ENCODE data around the gene PHC3. TPM values are rescaled to one million over a fixed set of nuclear protein-coding genes. Genes with fewer than 3 reads are reported as not detected.

PHC3 gene
- total RNA-seq, 1 donor from 2014 or later: 84.4 TPM

- DNase-seq: no peak
- no peaks in the 10 kb centered on the region for H3K27me3 ChIP-seq
- intact Hi-C loops (cut with DNase I): no loop called here
Observed at GRCh38 chr3:170222647-170223541, 41.4 kb upstream of the PHC3 start.

GRCh38 chr3:170221924-170222646 lies 40.6 kb upstream of the PHC3 start, which contains the start of gene PRKCI:
PRKCI (plus strand) TSS chr3:170222424; CDS start chr3:170222670, 246 bp downstream.
- Histone ChIP-seq H3K4me1 (peaks cover 3% of the 10 kb centered on the region), H3K36me3 (no peaks in the 10 kb centered on the region), H3K9me3 (no peaks in the 10 kb centered on the region), H3K27ac (peak within 1 kb of the TSS; percentile 97), H3K4me3 (peak within 1 kb of the TSS; percentile 90), H3K27me3 (no peaks in the 10 kb centered on the region)
- intact Hi-C loops (cut with DNase I): no loop called here
- DNase-seq (peak; percentile 97), ATAC-seq (peak; percentile 99)
- no peak for TF ChIP-seq CTCF (IDR thresholded peaks at IDR 0.05)

More at GRCh38 chr3:170222647-170223541, 41.4 kb upstream of the PHC3 start:
- Histone ChIP-seq H3K4me1 (peaks cover 9% of the 10 kb centered on the region), H3K27ac (peak overlapping the region; percentile 97), H3K4me3 (peak overlapping the region; percentile 90), H3K9me3 (no peaks in the 10 kb centered on the region), H3K36me3 (no peaks in the 10 kb centered on the region)
- TF ChIP-seq CTCF (IDR thresholded peaks at IDR 0.05): peak; percentile 20
- peak; percentile 59 for ATAC-seq

DNA sequence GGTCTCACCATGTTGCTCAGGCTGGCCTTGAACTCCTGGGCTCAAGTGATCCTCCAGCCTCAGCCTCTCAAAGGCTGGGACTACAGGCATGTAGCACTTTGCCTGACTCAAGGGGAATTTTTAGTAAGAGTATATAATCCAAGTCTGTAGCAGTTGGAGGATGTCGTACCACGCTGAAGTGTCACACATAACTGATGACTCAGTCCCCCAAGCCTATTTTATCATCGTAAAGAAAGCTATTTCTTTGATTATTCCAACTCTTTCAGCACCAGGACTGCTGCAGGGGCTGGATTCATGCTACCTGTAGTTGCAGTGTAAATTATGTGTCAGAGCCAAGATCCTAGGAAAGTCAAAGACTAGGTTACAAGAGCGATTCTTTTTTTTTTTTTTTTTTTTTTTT lies 39.3 kb upstream of the PHC3 start:
- Histone ChIP-seq H3K36me3 (no peaks in the 10 kb centered on the region), H3K27ac (no peak overlapping the region), H3K4me3 (no peak overlapping the region), H3K27me3 (no peaks in the 10 kb centered on the region), H3K4me1 (peaks cover 3% of the 10 kb centered on the region), H3K9me3 (no peaks in the 10 kb centered on the region)
- no peak for TF ChIP-seq CTCF (IDR thresholded peaks at IDR 0.05)
- DNase-seq (no peak), ATAC-seq (no peak)
- intact Hi-C loops (cut with DNase I): no loop called here

DNA sequence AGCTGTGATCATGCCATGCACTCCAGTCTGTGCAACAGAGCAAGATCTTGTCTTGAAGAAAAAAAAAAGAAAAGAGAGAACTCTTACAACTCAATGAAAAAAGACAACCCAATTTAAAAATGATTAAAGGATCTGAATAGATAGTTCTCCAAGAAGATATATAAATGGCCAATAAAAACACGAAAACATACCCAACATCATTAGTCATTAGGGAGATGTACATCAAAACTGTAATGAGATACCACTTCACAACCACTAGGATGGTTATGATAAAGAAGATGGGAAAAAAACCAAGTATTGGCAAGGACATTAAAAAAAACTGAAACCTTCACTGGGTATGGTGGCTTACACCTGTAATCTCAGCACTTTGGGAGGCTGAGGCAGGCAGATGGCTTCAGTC lies 38.3 kb upstream of the PHC3 start:
- peaks cover 3% of the 10 kb centered on the region for H3K4me1 ChIP-seq
- intact Hi-C loops (cut with DNase I): no loop called here
- no peaks in the 10 kb centered on the region for H3K27me3 ChIP-seq
- DNase-seq: no peak
- H3K36me3 ChIP-seq: no peaks in the 10 kb centered on the region
- H3K4me3 ChIP-seq: no peak overlapping the region
- no peaks in the 10 kb centered on the region for H3K9me3 ChIP-seq
- TF ChIP-seq CTCF (IDR thresholded peaks at IDR 0.05): no peak
- no peak overlapping the region for H3K27ac ChIP-seq
- ATAC-seq: no peak

GRCh38 chr3:170211668-170212067 lies 30.1 kb upstream of the PHC3 start:
- ATAC-seq: no peak
- no peaks in the 10 kb centered on the region for H3K27me3 ChIP-seq
- no peaks in the 10 kb centered on the region for H3K9me3 ChIP-seq
- H3K27ac ChIP-seq: no peak overlapping the region
- H3K4me3 ChIP-seq: no peak overlapping the region
- no peak for TF ChIP-seq CTCF (IDR thresholded peaks at IDR 0.05)
- H3K36me3 ChIP-seq: no peaks in the 10 kb centered on the region
- no peak for DNase-seq
- H3K4me1 ChIP-seq: no peaks in the 10 kb centered on the region
- intact Hi-C loops (cut with DNase I): no loop called here

Data from upper lobe of right lung (tissue), 1 donor.